SH-SY5Y (cell line): ENCODE measurements around the gene CACNG4.

Source experiments
- GATA2 ChIP-seq: IDR thresholded peaks from 2 replicates; pipeline ENCODE4 v1.6.1; 2011; ENCODE audit warnings: mild to moderate bottlenecking, low read depth, low read length
- GATA3 ChIP-seq: IDR thresholded peaks from 2 replicates; pipeline ENCODE4 v1.6.1; 2011; ENCODE audit warnings: low read depth, mild to moderate bottlenecking, low read length, moderate library complexity

- peak; percentile 43; the same call in 1 of the 2 replicates for TF ChIP-seq GATA2
- TF ChIP-seq GATA3 = no peak
Observed at GRCh38 chr17:66989076-66989475, 24.6 kb downstream of the CACNG4 start.
